NCI-H146 treated with DMSO at 0.1 percent for 48 hours (cell line): ENCODE data around the gene TIFAB.

ENCODE experiments used
- DNase-seq: peaks from one replicate; lab custom pipeline; 2025; ENCODE audit not compliant: unreplicated experiment; lab: John Stamatoyannopoulos, UW

TIFAB gene

GRCh38 chr5:135460246-135461033, 8.3 kb upstream of the TIFAB start:
- no peak for DNase-seq

- no peak for DNase-seq
These were observed 6.8 kb upstream of the TIFAB start for GRCh38 chr5:135458921-135459331.

GRCh38 chr5:135458356-135458755, 6.2 kb upstream of the TIFAB start:
- no peak for DNase-seq

GRCh38 chr5:135457424-135458071, 5.4 kb upstream of the TIFAB start:
- peak; percentile 5 for DNase-seq

GRCh38 chr5:135456238-135457099, 4.3 kb upstream of the TIFAB start:
- no peak for DNase-seq

- DNase-seq: no peak
These were observed 3.7 kb upstream of the TIFAB start for GRCh38 chr5:135455876-135456237.

- DNase-seq: no peak
These were observed 2.8 kb upstream of the TIFAB start for GRCh38 chr5:135454946-135455345.

- no peak for DNase-seq
These were observed 1.5 kb upstream of the TIFAB start for GRCh38 chr5:135453613-135454012.

- no peak for DNase-seq
These were observed 400 bp downstream of the TIFAB start for GRCh38 chr5:135451581-135452320.

- DNase-seq: no peak
These were observed 1.2 kb downstream of the TIFAB start for GRCh38 chr5:135450952-135451351.

GRCh38 chr5:135450336-135450735, 1.8 kb downstream of the TIFAB start:
- DNase-seq: no peak

- DNase-seq: no peak
These were observed 2.5 kb downstream of the TIFAB start for GRCh38 chr5:135449644-135450043.

GRCh38 chr5:135448791-135449507, 3.2 kb downstream of the TIFAB start:
- DNase-seq: no peak

GRCh38 chr5:135448071-135448739, 3.9 kb downstream of the TIFAB start:
- no peak for DNase-seq

GRCh38 chr5:135447298-135447929, 4.7 kb downstream of the TIFAB start, which contains the start of gene DCANP1:
Gene DCANP1, minus strand, starts transcription at chr5:135447348. Its CDS starts 240 bp downstream, at chr5:135447108.
- no peak for DNase-seq

GRCh38 chr5:135446615-135447014, 5.5 kb downstream of the TIFAB start:
- DNase-seq: no peak

GRCh38 chr5:135446206-135446605, 5.9 kb downstream of the TIFAB start:
- DNase-seq: no peak

- no peak for DNase-seq
These were observed 6.7 kb downstream of the TIFAB start for GRCh38 chr5:135445306-135445985.

GRCh38 chr5:135444881-135445280, 7.3 kb downstream of the TIFAB start:
- DNase-seq: no peak
